ENCODE measurements around the gene GFER.
A peak's percentile ranks its signal among the peaks of the same experiment; 100 is the strongest.
"Not testable (repeated sequence)": the region's sequence is repeated elsewhere in the genome, so short reads cannot be mapped to it uniquely, and the experiment has no call there.

Gene GFER

DNA sequence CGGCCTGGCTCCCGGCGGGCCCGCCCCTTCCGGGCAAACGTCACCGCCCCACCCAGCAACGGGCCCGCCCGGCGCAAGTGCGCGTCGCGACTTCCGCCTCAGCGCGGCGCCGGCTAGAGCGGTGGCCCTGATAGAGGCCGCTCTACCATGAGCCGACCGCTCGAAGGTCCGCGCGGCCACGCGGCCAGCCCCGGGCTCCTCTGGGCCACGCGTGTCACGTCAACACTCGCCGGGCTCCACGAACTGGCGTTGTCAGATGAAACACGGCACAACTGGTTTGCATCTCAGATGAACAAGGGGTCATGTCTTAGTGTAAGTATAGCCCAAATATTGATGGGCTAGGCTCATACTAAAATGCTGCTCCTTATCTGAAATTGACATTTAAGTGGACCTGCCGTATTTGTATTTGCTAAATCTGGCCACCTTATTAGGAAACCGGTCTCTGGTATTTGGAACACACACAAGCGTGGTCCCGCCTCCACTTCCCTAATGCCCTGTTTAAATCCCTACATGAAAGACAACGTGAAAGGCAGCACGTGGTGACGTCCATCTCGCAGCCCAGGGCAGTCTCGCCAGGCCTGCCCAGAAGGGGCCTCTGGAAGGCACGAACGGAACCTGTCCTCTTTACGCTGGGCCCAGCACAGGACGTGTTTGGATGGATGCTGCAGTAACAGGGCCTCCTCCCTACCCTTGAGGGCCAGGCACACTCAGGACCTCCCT lies 26.0 kb downstream of the GFER start, which contains the start of gene ZNF598:
Gene ZNF598, minus strand, starts transcription at position 31 of the 720 bp plus-strand sequence.
- DNase-seq (ENCODE audit: low spot score): peak; percentile 99
- TF ChIP-seq, protein P1, sequence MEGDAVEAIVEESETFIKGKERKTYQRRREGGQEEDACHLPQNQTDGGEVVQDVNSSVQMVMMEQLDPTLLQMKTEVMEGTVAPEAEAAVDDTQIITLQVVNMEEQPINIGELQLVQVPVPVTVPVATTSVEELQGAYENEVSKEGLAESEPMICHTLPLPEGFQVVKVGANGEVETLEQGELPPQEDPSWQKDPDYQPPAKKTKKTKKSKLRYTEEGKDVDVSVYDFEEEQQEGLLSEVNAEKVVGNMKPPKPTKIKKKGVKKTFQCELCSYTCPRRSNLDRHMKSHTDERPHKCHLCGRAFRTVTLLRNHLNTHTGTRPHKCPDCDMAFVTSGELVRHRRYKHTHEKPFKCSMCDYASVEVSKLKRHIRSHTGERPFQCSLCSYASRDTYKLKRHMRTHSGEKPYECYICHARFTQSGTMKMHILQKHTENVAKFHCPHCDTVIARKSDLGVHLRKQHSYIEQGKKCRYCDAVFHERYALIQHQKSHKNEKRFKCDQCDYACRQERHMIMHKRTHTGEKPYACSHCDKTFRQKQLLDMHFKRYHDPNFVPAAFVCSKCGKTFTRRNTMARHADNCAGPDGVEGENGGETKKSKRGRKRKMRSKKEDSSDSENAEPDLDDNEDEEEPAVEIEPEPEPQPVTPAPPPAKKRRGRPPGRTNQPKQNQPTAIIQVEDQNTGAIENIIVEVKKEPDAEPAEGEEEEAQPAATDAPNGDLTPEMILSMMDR (IDR thresholded peaks at IDR 0.05; ENCODE audit: extremely low read depth, missing control alignments): no peak

DNA sequence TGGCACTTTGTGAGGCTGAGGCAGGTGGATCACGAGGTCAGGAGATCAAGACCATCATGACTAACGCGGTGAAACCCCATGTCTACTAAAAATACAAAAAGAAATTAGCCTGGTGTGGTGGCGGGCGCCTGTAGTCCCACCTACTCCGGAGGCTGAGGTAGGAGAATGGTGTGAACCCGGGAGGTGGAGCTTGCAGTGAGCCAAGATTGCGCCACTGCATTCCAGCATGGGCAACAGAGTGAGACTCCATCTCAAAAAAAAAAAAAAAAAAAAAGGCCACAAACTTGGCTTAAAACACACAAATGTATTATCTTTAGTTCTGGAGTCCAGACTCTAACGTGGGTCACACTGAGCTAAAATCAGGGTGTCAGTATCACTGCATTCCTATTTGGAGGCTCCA lies 27.7 kb downstream of the GFER start:
- not testable (repeated sequence) for DNase-seq (ENCODE audit: low spot score)

DNA sequence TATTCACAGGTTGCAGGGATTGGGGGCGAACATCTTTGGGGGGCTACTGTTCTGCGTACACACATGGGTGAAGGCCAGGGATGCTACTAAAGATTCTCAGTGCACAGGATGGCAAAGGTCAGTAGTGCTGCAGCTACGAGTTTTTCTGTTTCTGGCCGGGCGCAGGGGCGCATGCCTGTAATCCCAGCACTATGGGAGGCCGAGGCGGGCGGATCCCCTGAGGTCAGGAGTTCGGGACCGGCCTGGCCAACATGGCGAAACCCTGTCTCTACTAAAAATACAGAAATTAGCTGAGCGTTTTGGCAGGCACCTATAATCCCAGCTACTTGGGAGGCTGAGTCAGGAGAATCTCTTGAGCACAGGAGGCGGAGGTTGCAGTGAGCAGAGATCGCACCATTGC lies 29.5 kb downstream of the GFER start:
- TF ChIP-seq, protein P1 (IDR thresholded peaks at IDR 0.05; ENCODE audit: extremely low read depth, missing control alignments): no peak

DNA sequence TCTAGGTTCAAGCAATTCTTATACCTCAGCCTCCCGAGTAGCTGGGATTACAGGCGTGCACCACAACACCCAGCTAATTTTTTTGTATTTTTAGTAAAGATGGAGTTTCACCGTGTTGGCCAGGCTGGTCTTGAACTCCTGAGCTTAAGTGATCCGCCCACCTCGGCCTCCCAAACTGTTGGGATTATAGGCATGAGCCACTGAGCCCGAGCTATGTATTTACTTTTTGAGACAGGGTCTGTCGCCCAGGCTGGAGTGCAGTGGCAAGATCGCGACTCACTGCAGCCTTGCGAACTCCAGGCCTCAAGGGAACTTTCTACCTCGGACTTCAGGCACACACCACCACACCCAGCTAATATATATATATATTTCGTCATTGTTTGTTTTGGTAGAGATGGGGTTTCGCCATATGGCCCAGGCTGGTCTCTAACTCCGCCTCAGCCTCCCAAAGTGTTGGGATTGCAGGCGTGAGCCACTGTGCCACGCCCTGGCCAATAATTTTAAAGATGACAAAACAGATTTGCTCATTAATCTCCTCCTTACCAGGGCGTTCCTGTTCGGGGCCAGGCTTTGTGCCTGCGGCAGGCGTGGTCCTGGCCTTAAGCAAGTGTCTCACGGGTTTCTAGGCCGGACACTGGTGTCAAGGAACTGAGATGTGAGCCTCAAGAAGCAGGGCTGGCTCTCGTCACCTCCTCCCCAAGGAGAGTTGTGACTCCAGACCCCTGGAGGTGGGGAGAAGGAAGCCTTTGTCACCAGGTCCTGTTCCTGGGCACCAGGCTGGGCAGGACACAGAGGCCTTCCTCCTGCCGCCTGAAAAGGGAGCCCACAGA lies 31.3 kb downstream of the GFER start:
- no peak for DNase-seq (ENCODE audit: low spot score)
- TF ChIP-seq, protein P1 (IDR thresholded peaks at IDR 0.05; ENCODE audit: extremely low read depth, missing control alignments): no peak

More for the DNA sequence above, 29.5 kb downstream of the GFER start:
- DNase-seq (ENCODE audit: low spot score): no peak

DNA sequence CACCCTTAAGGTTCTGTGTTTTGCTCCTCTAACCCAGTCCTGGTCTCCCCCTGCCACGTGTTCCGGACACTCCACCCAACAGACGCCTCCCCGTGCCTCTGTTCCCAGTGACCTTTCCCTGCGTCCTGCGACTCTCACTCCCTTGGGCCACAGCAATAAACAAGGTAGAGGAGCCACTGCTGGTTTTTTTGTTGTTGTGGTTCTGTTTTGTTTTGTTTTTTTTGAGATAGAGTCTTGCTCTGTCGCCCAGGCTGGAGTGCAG lies 31.9 kb downstream of the GFER start:
- no peak for DNase-seq (ENCODE audit: low spot score)
- TF ChIP-seq, protein P1 (IDR thresholded peaks at IDR 0.05; ENCODE audit: extremely low read depth, missing control alignments): no peak

DNA sequence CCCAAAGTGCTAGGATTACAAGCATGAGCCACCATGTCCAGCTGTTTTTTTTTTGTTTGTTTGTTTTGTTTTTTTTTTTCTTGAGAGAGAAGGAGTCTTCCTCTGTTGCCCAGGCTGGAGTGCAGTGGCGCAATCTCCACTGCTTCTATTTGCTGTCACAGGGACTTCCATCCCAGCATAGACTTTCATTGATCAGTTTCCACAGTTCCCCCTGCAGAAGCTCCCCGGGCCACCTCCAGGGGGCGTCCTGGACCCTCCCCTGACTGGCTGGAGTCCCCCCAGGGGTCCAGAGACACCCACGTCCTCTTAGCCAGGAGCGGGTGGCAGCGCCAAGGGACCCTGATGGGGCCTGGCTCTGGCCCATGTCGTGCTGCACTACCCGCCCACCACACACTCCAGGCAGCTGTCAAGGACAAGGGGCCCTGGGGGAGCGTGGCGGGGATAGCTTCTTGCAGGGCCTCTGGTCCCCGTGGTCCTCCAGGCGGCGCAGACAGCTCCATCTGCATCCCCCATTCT lies 32.5 kb downstream of the GFER start:
- TF ChIP-seq, protein P1 (IDR thresholded peaks at IDR 0.05; ENCODE audit: extremely low read depth, missing control alignments): peak; percentile 8
- no peak for DNase-seq (ENCODE audit: low spot score)

DNA sequence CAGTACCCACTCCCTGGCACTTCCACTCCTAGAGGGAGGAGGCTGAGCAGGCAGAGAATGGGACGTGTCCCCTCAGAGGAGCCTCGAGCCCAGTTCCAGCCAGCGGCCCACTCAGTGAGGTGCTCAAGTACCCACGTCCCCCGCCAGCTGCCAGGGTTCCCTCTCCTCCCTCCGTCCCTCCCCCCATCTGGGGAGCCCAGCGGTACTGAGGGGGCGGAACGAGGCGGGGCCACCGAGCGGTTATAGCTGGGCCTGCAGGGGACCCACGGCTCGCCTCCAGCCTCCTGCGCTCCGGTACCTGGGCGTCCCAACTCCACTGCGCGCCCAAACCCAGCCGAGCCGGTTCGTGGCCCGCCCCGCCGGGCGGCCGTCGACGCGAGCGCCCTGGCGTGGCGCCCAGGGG lies 35.5 kb downstream of the GFER start, which contains the start of gene NPW:
Gene NPW, plus strand, starts transcription at position 268 of the 403 bp plus-strand sequence.
- DNase-seq (ENCODE audit: low spot score): no peak
- TF ChIP-seq, protein P1 (IDR thresholded peaks at IDR 0.05; ENCODE audit: extremely low read depth, missing control alignments): no peak

All from GM20000 (cell line).